ENCODE measurements around the gene ZKSCAN1.

ZKSCAN1 gene

GRCh38 chr7:100069991-100070390, 54.6 kb downstream of the ZKSCAN1 start:
- H3K4me3 ChIP-seq (ENCODE audit: low read length): no peak overlapping the region
- H3K4me2 ChIP-seq (ENCODE audit: low read length): no peak overlapping the region
- TF ChIP-seq, protein P1, sequence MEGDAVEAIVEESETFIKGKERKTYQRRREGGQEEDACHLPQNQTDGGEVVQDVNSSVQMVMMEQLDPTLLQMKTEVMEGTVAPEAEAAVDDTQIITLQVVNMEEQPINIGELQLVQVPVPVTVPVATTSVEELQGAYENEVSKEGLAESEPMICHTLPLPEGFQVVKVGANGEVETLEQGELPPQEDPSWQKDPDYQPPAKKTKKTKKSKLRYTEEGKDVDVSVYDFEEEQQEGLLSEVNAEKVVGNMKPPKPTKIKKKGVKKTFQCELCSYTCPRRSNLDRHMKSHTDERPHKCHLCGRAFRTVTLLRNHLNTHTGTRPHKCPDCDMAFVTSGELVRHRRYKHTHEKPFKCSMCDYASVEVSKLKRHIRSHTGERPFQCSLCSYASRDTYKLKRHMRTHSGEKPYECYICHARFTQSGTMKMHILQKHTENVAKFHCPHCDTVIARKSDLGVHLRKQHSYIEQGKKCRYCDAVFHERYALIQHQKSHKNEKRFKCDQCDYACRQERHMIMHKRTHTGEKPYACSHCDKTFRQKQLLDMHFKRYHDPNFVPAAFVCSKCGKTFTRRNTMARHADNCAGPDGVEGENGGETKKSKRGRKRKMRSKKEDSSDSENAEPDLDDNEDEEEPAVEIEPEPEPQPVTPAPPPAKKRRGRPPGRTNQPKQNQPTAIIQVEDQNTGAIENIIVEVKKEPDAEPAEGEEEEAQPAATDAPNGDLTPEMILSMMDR (IDR thresholded peaks at IDR 0.05; ENCODE audit: low read depth, low read length, poor library complexity, severe bottlenecking): no peak
- no peak for TF ChIP-seq EZH2phosphoT487 (IDR thresholded peaks at IDR 0.05; ENCODE audit: borderline replicate concordance, low read length)
- H3K79me2 ChIP-seq (ENCODE audit: control insufficient read depth, low read length): no peaks in the 10 kb centered on the region
- H3K27ac ChIP-seq (ENCODE audit: low read depth, low read length): no peak overlapping the region
- H3K36me3 ChIP-seq (ENCODE audit: control insufficient read depth, low read length): peaks cover 63% of the 10 kb centered on the region
- H4K20me1 ChIP-seq (ENCODE audit: control insufficient read depth, insufficient read depth, low read depth, low read length): no peaks in the 10 kb centered on the region
- no peaks in the 10 kb centered on the region for H3K27me3 ChIP-seq (ENCODE audit: control insufficient read depth, low read length)
- H3K9me2 ChIP-seq (replicated peaks; ENCODE audit: control insufficient read depth, low read length): no peaks in the 10 kb centered on the region
- H3K4me1 ChIP-seq (ENCODE audit: control insufficient read depth, low read length): no peaks in the 10 kb centered on the region
- H3F3A ChIP-seq (ENCODE audit: control insufficient read depth, insufficient read depth): no peaks in the 10 kb centered on the region
- H3K9me3 ChIP-seq (ENCODE audit: control insufficient read depth, insufficient read depth, low read length): peaks cover 28% of the 10 kb centered on the region

- Histone ChIP-seq H4K20me1 (ENCODE audit: control insufficient read depth, insufficient read depth, low read depth, low read length) (no peaks in the 10 kb centered on the region), H3K27ac (ENCODE audit: low read depth, low read length) (no peak overlapping the region), H3F3A (ENCODE audit: control insufficient read depth, insufficient read depth) (no peaks in the 10 kb centered on the region), H3K4me1 (ENCODE audit: control insufficient read depth, low read length) (no peaks in the 10 kb centered on the region), H3K9me2 (replicated peaks; ENCODE audit: control insufficient read depth, low read length) (no peaks in the 10 kb centered on the region), H3K9me3 (ENCODE audit: control insufficient read depth, insufficient read depth, low read length) (peaks cover 28% of the 10 kb centered on the region), H3K4me2 (ENCODE audit: low read length) (no peak overlapping the region), H3K36me3 (ENCODE audit: control insufficient read depth, low read length) (peaks cover 71% of the 10 kb centered on the region), H3K79me2 (ENCODE audit: control insufficient read depth, low read length) (no peaks in the 10 kb centered on the region), H3K4me3 (ENCODE audit: low read length) (no peak overlapping the region), H3K27me3 (ENCODE audit: control insufficient read depth, low read length) (no peaks in the 10 kb centered on the region)
- TF ChIP-seq EZH2phosphoT487 (IDR thresholded peaks at IDR 0.05; ENCODE audit: borderline replicate concordance, low read length): no peak
- TF ChIP-seq, protein P1 (IDR thresholded peaks at IDR 0.05; ENCODE audit: low read depth, low read length, poor library complexity, severe bottlenecking): no peak
Measured at GRCh38 chr7:100071018-100071723, 55.8 kb downstream of the ZKSCAN1 start.

GRCh38 chr7:100072462-100072861, 57.1 kb downstream of the ZKSCAN1 start:
- H3K9me2 ChIP-seq (replicated peaks; ENCODE audit: control insufficient read depth, low read length): no peaks in the 10 kb centered on the region
- no peaks in the 10 kb centered on the region for H4K20me1 ChIP-seq (ENCODE audit: control insufficient read depth, insufficient read depth, low read depth, low read length)
- H3K9me3 ChIP-seq (ENCODE audit: control insufficient read depth, insufficient read depth, low read length): peaks cover 28% of the 10 kb centered on the region
- no peak overlapping the region for H3K4me2 ChIP-seq (ENCODE audit: low read length)
- H3K27me3 ChIP-seq (ENCODE audit: control insufficient read depth, low read length): no peaks in the 10 kb centered on the region
- H3K36me3 ChIP-seq (ENCODE audit: control insufficient read depth, low read length): peaks cover 83% of the 10 kb centered on the region
- no peak overlapping the region for H3K27ac ChIP-seq (ENCODE audit: low read depth, low read length)
- H3K79me2 ChIP-seq (ENCODE audit: control insufficient read depth, low read length): peaks cover 3% of the 10 kb centered on the region
- no peak overlapping the region for H3K4me3 ChIP-seq (ENCODE audit: low read length)
- no peaks in the 10 kb centered on the region for H3F3A ChIP-seq (ENCODE audit: control insufficient read depth, insufficient read depth)
- TF ChIP-seq, protein P1 (IDR thresholded peaks at IDR 0.05; ENCODE audit: low read depth, low read length, poor library complexity, severe bottlenecking): no peak
- no peak for TF ChIP-seq EZH2phosphoT487 (IDR thresholded peaks at IDR 0.05; ENCODE audit: borderline replicate concordance, low read length)
- no peaks in the 10 kb centered on the region for H3K4me1 ChIP-seq (ENCODE audit: control insufficient read depth, low read length)
